ENCODE results near the gene COPZ1.

Gene COPZ1

GRCh38 chr12:54379398-54380201 lies 54.7 kb downstream of the COPZ1 start:
- peak; percentile 89 for DNase-seq (ENCODE audit: low spot score)

GRCh38 chr12:54381136-54381535 lies 56.2 kb downstream of the COPZ1 start:
- no peak for DNase-seq (ENCODE audit: low spot score)

GRCh38 chr12:54383041-54383609 lies 58.2 kb downstream of the COPZ1 start:
- peak; percentile 93 for DNase-seq (ENCODE audit: low spot score)

- no peak for DNase-seq (ENCODE audit: low spot score)
Measured at GRCh38 chr12:54384591-54385041, 59.7 kb downstream of the COPZ1 start, which contains the start of gene ZNF385A. Gene ZNF385A, minus strand, starts transcription at chr12:54384733. Its CDS starts 219 bp downstream, at chr12:54384514.

GRCh38 chr12:54385251-54385914 lies 60.5 kb downstream of the COPZ1 start:
- no peak for DNase-seq (ENCODE audit: low spot score)

GRCh38 chr12:54386403-54387113 lies 61.6 kb downstream of the COPZ1 start:
- no peak for DNase-seq (ENCODE audit: low spot score)

GRCh38 chr12:54387114-54387467 lies 62.2 kb downstream of the COPZ1 start:
- DNase-seq (ENCODE audit: low spot score) = no peak

GRCh38 chr12:54388237-54389133 lies 63.6 kb downstream of the COPZ1 start:
- DNase-seq (ENCODE audit: low spot score) = no peak

GRCh38 chr12:54389134-54389508 lies 64.2 kb downstream of the COPZ1 start:
- DNase-seq (ENCODE audit: low spot score) = no peak

GRCh38 chr12:54389607-54390175 lies 64.8 kb downstream of the COPZ1 start:
- DNase-seq (ENCODE audit: low spot score) = no peak

- DNase-seq (ENCODE audit: low spot score) = no peak
Measured at GRCh38 chr12:54390176-54390667, 65.3 kb downstream of the COPZ1 start.

GRCh38 chr12:54390668-54391551 lies 66.0 kb downstream of the COPZ1 start:
- DNase-seq (ENCODE audit: low spot score) = peak; percentile 33

GRCh38 chr12:54392485-54393206 lies 67.7 kb downstream of the COPZ1 start:
- DNase-seq (ENCODE audit: low spot score) = no peak

- DNase-seq (ENCODE audit: low spot score) = no peak
Measured at GRCh38 chr12:54393207-54393609, 68.3 kb downstream of the COPZ1 start.

- DNase-seq (ENCODE audit: low spot score) = no peak
Measured at GRCh38 chr12:54393743-54394142, 68.8 kb downstream of the COPZ1 start.

GRCh38 chr12:54394281-54394719 lies 69.4 kb downstream of the COPZ1 start:
- peak; percentile 59 for DNase-seq (ENCODE audit: low spot score)

- DNase-seq (ENCODE audit: low spot score) = no peak
Measured at GRCh38 chr12:54394986-54395385, 70.1 kb downstream of the COPZ1 start.

GRCh38 chr12:54395545-54395944 lies 70.6 kb downstream of the COPZ1 start:
- no peak for DNase-seq (ENCODE audit: low spot score)

GRCh38 chr12:54397157-54397556 lies 72.2 kb downstream of the COPZ1 start:
- DNase-seq (ENCODE audit: low spot score) = no peak
